RWPE1 (cell line): Measurements from ENCODE around the gene PIP4K2C.
"Not testable (repeated sequence)": the region's sequence is repeated elsewhere in the genome, so short reads cannot be mapped to it uniquely, and the experiment has no call there.

ENCODE experiments used
- CTCF ChIA-PET: fragments of 350-600 bp; sonication (Branson Sonifier 250); formaldehyde crosslinking; extraction: SDS; loops from one replicate; lab custom pipeline; 2021; lab: Yijun Ruan, JAX
- POLR2A ChIA-PET: fragments of 400-600 bp; formaldehyde crosslinking; extraction: SDS; loops from one replicate; lab custom pipeline; 2020; ENCODE audit warnings: antibody characterized with exemption; ENCODE audit not compliant: low non-redundant PET; lab: Yijun Ruan, JAX
- DNase-seq: peaks from one replicate; pipeline ENCODE4 v3.0.0; 2012; ENCODE audit warnings: low spot score
- H3K27ac ChIP-seq: fragments of 450-650 bp; 2 replicates; pipeline ENCODE4 v1.5.1; 2017
- TF ChIP-seq, protein P1 (sequence below): fragments of 450-650 bp; conservative IDR thresholded peaks from 2 replicates; pipeline ENCODE4 v1.5.1; 2017; ENCODE audit warnings: low read depth, mild to moderate bottlenecking

PIP4K2C gene

DNA sequence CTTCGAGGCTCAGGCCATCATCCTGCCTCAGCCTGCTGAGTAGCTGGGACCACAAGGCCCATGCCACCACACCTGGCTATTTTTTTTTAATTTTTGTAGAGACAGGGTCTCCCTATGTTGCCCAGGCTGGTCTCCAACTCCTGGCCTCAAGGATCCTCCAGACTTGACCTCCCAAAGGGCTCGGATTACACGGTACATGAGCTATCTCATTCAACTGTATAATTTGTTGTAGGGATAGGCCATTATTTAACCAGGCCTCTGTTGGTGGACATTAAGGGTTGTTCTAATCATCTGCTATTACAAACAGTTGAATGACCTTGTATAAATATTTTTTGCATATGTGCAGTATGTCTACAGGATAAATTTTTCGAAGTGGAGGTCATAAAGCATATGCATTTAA, 32.1 kb upstream of the PIP4K2C start:
- TF ChIP-seq, protein P1, sequence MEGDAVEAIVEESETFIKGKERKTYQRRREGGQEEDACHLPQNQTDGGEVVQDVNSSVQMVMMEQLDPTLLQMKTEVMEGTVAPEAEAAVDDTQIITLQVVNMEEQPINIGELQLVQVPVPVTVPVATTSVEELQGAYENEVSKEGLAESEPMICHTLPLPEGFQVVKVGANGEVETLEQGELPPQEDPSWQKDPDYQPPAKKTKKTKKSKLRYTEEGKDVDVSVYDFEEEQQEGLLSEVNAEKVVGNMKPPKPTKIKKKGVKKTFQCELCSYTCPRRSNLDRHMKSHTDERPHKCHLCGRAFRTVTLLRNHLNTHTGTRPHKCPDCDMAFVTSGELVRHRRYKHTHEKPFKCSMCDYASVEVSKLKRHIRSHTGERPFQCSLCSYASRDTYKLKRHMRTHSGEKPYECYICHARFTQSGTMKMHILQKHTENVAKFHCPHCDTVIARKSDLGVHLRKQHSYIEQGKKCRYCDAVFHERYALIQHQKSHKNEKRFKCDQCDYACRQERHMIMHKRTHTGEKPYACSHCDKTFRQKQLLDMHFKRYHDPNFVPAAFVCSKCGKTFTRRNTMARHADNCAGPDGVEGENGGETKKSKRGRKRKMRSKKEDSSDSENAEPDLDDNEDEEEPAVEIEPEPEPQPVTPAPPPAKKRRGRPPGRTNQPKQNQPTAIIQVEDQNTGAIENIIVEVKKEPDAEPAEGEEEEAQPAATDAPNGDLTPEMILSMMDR, result no peak
- H3K27ac ChIP-seq, result no peak overlapping the region
- CTCF ChIA-PET, result no interaction called here
- no peak for DNase-seq
- POLR2A ChIA-PET, result no interaction called here

DNA sequence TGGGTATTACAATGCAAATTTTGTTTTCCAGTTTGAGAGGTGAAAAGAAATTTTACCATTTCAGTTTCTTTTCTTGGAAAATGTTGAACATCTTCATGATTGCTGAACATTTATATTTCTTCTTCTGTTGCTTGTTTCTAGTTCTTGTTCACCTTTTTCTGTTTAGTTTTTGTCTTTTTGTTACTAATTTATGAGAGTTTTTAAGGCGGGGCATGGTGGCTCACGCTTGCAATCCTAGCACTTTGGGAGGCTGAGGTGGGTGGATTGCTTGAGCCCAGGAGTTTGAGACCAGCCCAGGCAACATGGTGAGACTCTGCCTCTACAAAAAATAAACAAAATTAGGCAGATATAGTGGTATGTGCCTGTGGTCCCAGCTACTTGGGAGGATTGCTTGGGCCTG, 30.5 kb upstream of the PIP4K2C start:
- H3K27ac ChIP-seq, result no peak overlapping the region
- TF ChIP-seq, protein P1, result no peak
- ChIA-PET POLR2A (no interaction called here), CTCF (no interaction called here)
- DNase-seq, result no peak

DNA sequence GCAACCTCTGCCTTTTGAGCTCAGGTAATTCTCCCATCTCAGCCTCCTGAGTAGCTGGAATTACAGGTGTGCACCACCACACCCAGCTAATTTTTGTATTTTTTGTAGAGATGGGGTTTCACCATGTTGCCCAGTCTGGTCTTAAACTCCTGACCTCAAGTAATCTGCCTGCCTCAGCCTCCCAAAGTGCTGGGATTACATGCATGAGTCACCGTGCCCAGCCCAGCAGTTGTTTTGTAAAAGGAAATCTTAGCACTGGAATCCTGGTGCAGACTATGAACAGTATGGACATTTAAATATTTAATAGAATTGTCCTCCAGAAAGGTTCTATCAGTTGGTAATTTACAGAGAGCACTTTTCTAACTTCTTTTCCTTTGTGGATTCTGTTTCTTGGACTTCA, 29.9 kb upstream of the PIP4K2C start:
- DNase-seq, H3K27ac ChIP-seq, POLR2A ChIA-PET, CTCF ChIA-PET: not testable (repeated sequence)

DNA sequence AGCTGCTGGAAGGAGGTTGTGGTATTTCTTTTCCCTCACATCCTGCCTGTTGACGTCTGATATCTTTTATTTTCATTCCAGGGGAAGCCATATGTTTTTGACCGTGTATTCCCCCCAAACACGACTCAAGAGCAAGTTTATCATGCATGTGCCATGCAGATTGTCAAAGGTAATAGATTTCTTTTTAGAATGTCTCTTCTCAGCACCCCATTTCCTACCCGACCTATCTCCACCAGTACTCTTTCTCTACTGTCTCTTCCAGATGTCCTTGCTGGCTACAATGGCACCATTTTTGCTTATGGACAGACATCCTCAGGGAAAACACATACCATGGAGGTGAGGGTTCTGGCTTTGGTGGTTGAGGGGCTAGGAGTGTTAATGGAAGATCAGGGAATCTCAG, 27.6 kb upstream of the PIP4K2C start:
- H3K27ac ChIP-seq, result no peak overlapping the region
- DNase-seq, result no peak
- POLR2A ChIA-PET, result no interaction called here
- TF ChIP-seq, protein P1, result no peak
- CTCF ChIA-PET, result no interaction called here

DNA sequence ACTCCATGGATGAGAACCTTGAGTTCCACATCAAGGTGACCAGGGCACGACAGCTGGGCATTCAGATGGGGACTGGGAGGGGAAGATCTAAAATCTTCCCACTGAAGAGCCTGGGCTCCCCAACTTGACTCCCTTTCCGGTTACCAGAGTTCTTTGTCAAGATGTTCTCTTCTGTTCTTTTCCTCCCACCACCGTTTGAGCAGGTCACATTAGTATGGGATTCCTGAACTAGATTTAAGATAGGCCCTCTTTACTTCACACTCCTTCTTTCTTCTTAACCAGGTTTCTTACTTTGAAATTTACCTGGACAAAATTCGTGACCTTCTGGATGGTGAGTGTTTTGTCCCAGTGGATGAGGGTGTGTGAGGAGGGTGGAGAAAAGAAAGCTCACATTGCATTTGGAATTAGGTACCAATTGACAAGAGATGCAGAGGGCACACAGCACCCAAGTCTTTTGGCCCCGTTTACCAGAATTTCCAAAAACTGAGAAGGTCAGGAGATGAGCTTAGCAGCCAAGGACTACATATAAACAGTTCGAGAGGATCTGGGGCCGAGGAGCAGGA, 26.7 kb upstream of the PIP4K2C start:
- TF ChIP-seq, protein P1, result no peak
- DNase-seq, result no peak
- CTCF ChIA-PET, result interaction anchor here (0.6 to 1.1 kb wide), 4 partner anchors 19 to 81 kb away, joined by 3 to 5 read pairs (median 3); partner anchors contain the start of gene B4GALNT1
- POLR2A ChIA-PET, result no interaction called here
- H3K27ac ChIP-seq, result no peak overlapping the region

DNA sequence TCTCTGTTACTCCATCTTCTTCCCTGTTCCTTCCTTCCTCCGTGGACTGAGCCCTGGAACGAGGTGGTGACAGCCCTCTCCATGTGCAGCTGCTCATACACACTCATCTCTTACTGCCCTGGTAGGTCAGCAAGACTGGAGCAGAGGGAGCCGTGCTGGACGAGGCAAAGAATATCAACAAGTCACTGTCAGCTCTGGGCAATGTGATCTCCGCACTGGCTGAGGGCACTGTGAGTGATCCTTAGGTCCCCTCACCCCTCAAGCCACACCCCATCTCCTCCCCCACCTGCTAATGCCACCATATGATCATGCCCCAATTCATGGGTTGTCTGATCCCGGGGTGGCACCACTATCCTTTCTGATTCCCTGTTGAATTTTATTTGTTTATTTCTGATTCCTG, 22.2 kb upstream of the PIP4K2C start:
- POLR2A ChIA-PET, result no interaction called here
- CTCF ChIA-PET, result interaction anchor here (0.9 kb wide), 1 partner anchor 15 kb away, joined by 3 read pairs; no protein-coding TSS in a partner anchor
- H3K27ac ChIP-seq, result no peak overlapping the region
- no peak for DNase-seq
- TF ChIP-seq, protein P1, result no peak

DNA sequence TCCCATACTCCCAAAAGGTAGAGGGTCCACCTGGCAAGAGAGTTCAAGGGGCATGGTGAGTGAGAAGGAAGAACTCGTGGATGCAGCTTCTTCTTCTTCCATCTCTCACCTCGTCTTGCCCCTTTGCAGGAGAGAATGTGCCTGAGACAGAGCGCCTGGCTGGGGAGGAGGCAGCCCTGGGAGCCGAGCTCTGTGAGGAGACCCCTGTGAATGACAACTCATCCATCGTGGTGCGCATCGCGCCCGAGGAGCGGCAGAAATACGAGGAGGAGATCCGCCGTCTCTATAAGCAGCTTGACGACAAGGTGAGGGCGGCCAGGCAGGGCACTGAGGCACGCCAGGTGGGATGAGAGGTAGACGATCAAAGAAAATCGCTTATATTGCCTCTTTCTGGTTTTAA, 21.1 kb upstream of the PIP4K2C start:
- TF ChIP-seq, protein P1, result no peak
- POLR2A ChIA-PET, result no interaction called here
- H3K27ac ChIP-seq, result no peak overlapping the region
- no peak for DNase-seq
- CTCF ChIA-PET, result interaction anchor here (2.3 kb wide), 1 partner anchor 13 kb away, joined by 14 read pairs; no protein-coding TSS in a partner anchor

DNA sequence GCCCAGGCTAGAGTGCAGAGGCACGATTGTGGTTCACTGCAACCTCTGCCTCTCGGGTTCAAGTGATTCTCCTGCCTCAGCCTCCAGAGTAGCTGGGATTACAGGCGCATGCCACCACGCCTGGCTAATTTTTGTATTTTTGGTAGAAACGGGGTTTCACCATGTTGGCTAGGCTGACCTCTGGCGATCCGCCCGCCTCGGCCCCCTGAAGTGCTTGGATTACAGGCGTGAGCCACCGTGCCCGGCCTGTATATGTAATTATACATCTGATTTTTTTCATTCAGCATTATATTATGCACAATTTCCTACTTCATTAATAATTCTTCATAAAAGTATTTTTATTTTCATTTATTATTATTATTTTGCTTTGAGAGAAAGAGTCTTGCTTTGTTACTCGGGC, 20.6 kb upstream of the PIP4K2C start:
- POLR2A ChIA-PET, H3K27ac ChIP-seq, DNase-seq: not testable (repeated sequence)
- CTCF ChIA-PET, result interaction anchor here (1.1 to 2.3 kb wide), 2 partner anchors 13 to 62 kb away, joined by 3 to 14 read pairs; partner anchors contain the start of gene B4GALNT1
